CD4-positive, alpha-beta T cell treated with Interleukin-6 for 4 hours (primary cell): ENCODE results near the gene NOX4.
"Not testable (repeated sequence)": the region's sequence is repeated elsewhere in the genome, so short reads cannot be mapped to it uniquely, and the experiment has no call there.

Source experiments
- DNase-seq: peaks from one replicate; pipeline ENCODE4 v3.0.0-alpha.2; 2020; ENCODE audit warnings: mixed read lengths

NOX4 gene

DNA sequence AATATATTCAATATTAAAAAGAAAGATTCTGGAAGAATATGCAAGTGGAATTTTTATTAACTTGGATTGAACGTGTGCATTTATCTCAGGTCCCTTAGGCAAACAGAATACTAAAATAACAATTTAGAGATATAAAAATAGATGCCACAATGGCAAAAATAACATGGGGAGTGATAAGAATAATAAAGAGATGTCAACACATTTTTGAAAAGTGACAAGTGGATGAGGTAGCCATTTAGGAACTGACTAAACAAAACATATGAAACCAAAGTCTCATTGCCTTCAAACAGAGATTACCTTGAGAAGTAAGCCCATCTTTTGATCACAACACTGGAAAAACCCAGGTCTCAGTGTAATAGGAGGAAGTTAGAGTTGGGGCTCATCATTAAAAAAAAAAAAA, 112.2 kb downstream of the NOX4 start:
- not testable (repeated sequence) for DNase-seq

DNA sequence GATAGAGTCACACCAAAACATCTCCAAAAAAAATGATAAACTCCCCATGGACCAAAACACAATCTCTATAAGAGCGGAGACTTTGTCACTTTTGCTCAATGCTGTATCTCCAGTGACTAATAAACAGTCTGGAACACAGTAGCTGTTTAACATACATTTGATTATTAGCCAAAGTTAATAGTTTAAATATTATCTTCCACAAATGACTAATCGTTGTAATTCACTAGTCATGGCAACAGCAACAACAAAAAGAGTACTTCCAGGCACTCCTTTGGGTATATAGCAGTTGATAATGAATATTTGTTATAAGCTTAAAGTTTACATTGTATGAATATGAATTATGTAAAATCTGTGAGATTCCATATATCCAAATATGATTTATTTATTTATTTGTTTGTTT, 121.8 kb downstream of the NOX4 start:
- DNase-seq, result not testable (repeated sequence)

DNA sequence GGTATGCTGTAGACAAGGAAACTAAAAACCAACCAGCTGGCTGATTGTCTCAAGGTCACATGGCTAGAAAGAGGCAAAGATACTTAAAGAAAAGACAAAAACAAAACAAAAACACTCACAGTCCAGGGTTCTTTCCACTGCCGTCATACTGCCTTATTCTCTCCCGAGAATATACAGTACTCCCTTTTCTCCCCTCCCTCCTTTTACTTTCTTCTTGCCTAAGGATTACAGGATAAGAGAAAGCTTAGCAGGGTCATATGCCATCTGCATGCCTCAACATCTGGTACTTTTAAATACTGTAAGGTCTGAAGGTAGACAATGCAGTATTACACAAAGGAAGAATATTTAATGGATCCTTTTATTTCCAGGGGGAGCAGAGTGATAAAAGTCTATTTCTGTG, 126.3 kb downstream of the NOX4 start:
- DNase-seq, result not testable (repeated sequence)

DNA sequence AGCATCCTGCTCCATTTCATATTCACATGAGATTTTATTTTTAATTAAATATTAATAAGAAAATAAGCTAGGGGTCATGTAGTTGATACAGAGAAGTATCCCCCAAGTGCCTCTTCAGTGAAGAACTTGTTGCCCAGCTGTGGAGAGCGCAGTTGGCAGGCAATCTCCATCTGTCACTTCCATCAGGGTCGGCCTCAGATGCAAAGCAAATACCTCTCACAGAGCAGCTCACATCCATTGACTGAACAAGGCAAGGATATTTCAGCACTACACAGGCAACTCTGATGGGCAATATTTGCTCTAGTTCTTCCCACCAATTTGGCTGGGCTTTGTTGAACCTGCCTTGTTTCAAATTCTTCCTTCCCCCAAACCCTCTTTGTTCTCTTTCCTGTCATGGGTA, 129.4 kb downstream of the NOX4 start:
- no peak for DNase-seq

DNA sequence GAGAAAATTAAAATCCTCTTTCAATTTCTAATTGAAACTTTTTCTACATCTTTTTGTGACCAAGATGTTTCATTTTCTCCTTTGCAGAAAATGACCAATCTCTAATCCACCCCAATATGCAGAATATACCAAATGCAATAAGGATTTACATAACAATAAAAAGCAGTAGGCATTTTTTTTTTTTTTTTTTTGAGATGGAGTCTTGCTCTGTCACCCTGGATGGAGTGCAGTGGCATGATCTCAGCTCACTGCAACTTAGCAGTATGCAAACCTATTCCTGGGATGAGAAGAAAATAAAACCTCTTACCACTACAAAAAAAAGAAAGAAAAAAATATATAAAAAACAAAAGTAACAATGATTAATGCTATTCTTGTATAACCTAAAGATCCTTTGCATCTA, 132.0 kb downstream of the NOX4 start:
- not testable (repeated sequence) for DNase-seq

DNA sequence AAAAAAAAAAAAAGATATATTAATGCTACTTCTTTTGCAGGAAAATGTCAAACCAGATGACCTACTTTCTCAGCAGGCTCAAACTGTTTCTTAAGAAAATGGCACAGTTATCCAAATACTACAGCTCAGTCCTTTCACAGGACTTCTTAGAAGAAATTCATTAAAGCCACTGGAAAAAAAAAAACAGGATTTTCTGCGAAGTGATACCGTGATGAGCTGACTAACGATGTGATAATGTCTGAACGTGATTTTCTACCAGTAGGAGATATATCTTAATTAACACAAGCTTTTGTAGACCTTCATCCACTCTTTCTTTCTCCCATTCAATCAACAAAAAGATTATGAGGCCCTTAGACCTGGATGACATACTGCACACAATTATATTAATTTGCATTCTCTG, 132.4 kb downstream of the NOX4 start:
- DNase-seq, result no peak

DNA sequence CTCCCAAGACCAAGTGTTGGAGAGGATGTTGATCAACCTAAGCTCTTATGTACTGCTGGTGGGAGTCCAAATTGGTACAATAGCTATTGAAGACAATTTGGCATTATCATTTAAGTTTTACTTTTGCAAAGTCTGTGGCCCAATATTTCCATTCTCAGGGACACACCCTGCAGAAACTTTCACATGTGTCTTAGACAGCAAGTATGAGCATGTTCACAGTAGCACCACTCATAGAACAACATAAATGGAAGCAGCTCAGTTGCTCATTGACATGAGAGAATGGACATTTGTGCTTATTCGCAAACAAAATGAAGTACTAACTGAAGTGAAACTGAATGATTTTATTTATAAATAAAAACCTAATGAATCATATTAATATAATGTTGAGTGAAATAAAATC, 135.5 kb downstream of the NOX4 start:
- no peak for DNase-seq

DNA sequence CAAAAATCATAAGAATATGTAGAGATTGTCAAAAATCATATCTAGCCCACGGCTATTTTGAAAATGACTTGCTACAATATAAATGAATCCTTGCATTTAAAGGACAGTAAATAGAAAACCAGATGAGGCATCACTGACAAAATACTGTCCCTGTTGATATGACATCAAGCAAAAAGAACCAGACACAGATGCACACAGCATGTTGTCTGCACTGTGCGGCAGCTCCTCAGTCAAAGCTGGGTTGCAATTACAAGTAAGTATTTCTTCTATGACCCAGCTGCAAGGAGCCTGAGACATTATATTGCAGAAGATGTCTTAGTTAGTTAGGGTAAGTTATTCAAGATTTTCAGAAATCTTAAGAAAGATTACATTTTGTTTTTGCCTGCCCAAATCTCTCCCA, 136.7 kb downstream of the NOX4 start:
- not testable (repeated sequence) for DNase-seq

DNA sequence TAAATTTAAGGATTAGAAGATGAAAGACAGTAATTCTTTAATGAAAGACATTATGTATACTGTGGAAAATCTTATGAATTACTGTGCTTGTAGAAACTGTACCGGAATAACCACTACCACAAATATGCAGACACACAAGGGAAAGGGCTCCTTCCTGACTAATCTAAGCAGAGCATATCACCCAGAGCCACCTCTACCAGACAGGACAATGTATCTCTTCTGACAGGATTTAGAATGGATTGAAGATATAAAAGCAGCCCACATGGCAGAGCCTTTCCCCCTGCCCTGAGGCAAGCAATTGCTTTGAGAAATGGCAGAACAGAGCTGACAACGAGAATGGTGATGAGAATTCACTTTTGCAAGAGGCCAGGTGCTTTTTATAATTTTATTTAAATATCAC, 144.1 kb downstream of the NOX4 start:
- no peak for DNase-seq

DNA sequence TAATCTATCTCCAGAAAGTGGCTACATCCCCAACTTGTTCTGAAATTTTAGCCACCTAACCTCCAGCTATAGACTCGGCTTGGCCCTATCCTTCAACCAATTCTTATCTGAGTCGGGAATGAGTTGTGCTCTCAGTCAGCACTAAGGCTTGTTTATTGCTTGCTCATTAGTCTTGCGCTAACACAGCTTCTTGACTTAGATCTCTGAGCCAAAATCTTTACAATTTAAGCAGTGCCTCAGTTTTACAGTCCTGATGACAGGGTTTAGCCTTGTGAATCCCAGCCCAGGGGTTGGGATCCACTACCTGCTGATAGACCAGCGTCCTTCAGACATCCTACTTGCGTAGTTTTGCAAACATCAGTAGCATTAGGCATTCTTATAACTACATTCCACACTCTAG, 144.6 kb downstream of the NOX4 start:
- no peak for DNase-seq

DNA sequence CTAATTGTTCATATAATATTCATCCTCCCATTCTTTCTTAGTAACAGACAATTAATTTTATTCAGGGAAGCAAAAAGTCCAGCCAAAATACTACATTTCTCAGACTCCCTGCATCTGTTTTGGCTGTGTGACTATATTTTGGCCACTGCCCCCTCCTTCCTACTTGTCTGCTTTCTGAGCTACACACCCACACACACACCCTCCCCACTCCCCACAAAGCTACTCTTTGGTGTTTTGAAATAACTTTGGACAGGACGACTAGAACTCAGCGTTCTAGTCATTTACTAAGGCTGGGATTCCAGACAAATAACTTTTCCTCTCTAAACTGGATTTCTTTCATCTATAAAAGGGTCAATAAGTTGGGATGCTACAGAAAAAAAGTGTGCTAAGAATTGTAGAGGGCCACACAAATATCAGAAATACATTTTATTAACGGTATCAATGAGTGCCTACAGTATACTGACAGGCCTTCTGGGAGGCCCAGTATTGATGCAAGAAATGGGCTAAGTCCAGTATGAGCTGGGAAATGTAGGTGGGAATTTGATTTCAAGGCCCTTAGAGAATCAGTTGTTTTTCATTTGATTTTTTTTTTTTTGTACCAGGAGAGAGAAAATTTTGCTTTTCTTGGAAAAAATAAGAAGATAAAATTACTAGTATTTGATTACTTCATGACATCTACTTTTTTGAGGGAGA, 148.1 kb downstream of the NOX4 start:
- not testable (repeated sequence) for DNase-seq

DNA sequence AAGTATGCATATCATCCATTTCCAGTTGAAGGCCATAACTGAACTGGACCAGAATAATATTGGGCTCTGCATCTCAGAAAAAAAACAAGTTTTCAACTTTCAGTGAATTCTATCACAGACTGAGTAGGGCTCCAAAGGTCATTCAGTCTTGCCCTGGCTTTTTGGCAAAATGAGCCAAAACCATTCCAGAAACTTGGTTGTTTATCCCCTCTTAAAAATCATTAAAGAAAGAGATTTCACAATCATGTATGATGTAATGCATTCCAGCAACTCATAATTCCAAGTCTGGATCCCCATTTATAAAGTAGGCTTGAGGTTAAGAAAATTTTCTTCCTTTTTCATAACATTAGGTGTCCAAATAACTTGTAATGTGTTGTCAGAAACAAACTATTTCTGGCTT, 150.7 kb downstream of the NOX4 start:
- DNase-seq, result not testable (repeated sequence)

DNA sequence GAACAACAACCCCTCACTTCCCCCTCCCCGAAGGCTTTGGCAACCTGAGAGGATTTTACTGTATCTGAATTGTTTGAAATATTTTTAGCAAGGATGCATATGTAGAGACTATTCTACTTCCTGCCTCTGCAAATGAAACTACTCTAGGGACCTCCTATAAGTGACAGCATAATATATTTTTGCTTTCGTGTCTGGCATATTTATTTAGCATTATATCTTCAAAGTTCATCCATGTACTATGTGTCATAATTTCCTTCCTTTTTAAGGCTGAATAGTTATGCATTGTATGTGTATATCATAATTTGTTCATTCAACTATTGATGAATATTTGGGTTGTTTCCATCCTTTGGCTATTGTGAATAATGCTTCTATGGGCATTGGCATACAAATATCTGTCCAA, 153.1 kb downstream of the NOX4 start:
- not testable (repeated sequence) for DNase-seq

DNA sequence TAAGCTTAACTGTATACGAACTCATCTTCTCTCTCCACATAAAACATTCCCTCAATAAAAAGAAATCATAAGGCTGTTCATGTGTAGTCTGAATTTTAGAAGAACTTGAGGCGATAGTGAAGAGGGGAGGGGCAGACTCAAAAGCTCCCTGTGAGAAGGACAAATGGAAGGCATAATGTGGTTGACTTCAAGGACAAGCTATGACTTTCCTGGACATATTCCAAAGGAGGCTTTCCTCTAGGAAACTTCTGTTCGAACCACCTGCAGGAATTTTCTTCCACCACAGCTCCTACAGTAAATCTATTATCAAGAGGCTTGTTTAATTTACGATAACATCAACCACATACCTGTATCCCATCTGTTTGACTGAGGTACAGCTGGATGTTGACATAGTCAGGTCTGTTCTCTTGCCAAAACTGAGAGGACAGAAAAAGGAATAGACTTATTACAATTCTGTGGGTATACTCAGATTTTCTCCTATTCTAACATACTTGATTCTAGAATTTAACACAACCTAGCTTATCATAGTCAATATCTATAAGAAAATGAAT, 154.0 kb downstream of the NOX4 start:
- DNase-seq, result not testable (repeated sequence)

DNA sequence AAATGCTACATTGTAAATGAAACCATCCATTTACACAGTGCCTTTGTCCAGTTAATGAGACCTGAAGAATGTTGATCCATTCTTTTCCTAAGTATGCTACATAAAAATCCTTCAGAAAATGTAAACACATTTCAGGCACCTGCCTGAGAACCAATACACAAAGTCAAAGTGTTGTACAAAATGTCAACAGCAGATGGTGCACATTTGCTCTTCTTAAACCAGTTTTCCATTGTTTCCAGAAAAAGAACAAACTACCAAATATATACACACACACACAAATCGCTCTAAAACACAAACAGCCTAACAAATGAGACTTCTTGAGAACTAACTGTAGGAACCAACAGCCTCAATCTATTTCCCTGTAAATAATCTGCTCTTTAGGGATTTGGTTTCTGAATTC, 157.5 kb downstream of the NOX4 start:
- not testable (repeated sequence) for DNase-seq

DNA sequence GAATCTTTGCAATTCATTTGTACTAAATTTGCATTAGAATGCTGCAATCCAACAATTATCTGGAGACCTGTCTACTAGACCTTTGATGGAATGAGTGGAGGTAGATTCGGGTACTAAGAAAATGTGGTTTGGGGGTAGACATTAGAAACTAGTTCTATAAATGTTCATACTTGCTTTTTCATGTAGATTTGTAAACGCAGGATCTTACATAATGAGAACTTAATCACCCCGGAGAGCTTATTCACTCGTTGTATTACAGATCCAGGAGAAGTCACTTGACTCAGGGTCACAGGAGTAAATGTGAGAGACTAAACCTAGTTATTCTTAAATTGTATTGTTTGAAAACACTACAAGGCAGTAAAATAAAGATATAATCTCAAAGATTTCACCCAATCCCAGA, 159.2 kb downstream of the NOX4 start:
- not testable (repeated sequence) for DNase-seq

DNA sequence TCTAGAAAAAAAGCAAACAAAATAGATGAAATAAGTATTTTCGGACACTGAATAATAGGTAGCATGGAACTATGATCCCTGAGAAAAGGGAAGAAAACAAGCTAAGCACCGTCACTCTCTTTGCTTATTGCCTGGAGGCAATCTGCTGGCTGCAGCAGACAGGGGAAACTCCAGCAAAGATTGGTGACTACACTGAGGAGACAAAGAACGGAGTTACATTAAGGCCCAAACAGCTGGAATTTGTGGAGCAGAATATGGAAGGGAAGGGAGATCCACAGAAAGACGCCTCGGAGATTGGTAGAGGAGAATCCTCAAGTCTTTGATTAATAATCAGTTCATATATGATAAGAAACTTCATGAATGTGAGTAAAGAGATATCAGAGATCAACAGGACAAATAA, 163.3 kb downstream of the NOX4 start:
- no peak for DNase-seq

DNA sequence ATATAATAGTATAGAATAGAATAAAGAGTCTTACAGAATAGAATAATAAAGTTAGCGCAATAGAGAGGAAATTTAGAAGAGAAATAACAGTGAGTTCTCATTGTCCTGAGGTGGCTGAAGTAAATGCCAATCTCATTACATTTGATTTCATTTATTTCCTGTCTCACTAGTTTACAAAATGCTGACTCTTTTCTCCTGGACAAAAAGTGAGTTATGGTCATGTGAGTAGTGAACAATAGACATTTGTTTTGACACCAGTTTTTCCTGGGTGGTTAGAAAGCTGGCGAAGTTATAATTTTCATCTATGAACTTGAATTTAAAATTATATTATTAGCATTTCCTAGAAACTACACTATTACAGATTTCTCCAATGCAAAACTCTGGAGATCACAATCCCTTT, 169.8 kb downstream of the NOX4 start:
- no peak for DNase-seq

DNA sequence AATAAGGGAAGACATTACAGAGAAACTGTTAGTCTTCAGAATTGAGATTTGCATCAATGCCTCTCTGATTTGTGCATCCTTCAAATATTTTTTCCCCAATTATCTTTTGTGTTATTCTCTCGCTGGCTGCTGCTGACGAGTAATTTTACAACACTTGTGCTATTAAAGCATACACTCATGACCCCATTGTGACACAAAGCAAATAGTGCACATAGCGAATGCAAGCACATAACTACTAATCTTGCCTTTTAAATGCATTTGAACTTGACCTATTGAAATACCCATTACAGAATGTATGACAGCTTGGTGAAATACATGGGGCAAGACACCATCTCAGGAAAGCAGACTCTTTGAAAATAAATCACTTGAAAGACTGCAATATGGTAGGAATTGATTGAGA, 180.6 kb downstream of the NOX4 start:
- DNase-seq, result not testable (repeated sequence)

DNA sequence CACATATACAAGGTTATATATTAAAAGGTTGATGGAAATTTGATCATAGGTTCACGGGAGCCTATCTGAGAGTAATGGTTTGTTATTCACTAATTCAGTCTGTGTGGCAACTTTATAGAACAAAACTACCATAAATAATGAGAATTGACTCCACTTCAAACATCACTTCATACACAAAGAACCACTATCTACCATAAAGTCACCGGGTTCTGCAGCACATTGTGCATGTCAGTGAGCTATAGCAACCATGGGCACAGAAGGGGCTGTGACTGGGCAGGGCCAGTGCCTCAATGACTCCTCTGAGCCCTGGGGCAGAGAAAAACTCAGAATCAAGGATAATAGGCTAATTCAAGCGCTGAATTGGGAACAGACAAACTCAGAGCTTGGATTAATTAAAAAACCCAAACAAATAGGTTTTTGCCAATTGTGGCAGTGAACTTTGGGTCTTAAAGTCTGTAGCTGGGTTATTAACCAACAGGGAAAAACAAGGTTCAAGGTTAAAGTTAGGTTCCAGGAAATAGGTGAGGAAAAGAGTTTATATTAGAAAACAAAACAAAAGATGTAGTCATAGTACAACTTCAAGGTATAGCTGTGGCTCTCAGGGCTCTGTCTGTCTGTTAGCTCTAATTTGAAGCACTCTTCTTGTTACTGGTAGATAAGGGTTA, 181.7 kb downstream of the NOX4 start:
- not testable (repeated sequence) for DNase-seq

DNA sequence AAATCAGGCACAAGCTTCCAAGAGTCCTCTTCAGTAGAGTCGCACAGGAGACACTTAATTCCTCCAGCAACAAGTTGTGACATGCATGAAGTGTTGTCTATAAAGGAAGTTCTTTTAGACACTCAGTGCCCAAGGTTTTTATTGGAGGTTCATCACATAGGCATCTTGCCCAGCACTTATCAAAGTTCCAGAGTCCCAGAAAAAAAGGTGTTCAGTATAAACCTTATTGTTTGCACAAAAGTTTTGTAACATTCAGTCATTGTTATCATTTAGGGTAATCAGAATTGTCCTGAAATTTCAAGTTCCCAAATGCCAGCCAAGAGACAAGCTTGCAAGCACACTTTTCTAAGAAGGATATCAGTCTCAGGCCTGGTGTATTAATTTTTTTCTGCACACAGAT, 182.9 kb downstream of the NOX4 start:
- DNase-seq, result not testable (repeated sequence)

DNA sequence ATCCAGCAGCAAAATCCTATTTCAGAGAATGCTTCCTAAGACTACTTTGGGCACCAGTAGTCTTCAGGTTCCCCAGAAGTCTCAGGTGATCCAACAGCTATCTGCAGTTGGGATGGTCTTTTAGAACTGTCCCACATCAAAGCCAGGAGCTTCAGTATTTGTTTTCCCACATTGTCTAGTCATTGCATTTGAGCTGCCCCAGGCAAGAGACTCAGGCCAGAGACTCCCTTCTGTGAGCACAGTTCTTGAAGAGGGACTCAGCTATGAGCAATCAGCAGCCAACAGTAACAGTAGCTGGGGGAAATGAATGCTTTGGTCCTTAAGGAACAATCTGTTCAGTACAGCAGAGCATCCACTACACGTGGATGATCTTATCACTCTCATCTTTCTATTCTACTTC, 188.1 kb downstream of the NOX4 start:
- DNase-seq, result not testable (repeated sequence)

DNA sequence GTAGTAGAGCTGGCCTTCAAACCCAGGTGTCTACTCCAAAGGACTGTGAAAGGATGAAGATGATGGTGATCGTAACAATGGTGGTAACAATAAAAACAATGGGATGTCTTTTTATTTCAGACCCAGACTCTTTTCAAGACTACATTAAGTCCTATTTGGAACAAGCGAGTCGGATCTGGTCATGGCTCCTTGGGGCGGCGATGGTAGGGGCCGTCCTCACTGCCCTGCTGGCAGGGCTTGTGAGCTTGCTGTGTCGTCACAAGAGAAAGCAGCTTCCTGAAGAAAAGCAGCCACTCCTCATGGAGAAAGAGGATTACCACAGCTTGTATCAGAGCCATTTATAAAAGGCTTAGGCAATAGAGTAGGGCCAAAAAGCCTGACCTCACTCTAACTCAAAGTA, 196.2 kb downstream of the NOX4 start:
- DNase-seq, result not testable (repeated sequence)

DNA sequence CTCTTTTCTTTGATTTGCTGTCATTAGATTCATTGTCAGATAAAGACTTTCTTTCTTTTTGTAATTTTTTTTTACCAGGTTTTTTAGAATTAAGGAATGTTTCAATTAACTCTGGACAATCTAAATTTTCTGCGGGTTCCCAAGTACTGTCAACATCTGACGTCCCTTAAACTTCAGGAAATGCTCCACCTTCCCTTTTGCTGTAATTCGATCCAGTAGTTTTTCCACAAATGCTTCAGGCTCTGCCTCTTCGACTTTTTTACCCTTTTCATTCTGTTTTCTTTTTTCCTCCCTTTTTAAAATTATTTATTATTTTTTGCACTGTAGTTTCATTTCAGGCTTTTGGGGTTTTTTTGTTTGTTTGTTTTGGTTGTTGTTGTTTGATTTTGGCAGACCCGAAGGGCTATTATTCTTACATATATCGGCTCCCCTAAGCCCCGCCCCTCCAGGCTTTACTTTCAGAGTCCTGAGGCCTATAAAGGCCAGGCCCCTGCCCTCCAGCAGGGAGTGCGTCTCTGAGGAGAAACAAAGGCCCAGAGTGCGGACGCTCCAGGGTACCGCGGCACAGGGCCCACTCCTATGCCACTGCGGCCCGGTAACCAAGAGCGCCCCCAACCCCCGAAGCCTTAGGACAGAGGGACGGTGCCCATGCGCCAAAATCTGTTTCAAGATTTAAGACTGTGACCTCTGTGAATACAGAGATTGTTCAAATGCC, 197.1 kb downstream of the NOX4 start:
- DNase-seq, result no peak
